Liver (tissue), 3 donors: Measurements from ENCODE around the gene SNAI3.

Experiments used
- CTCF ChIP-seq: fragments of 150-350 bp; IDR thresholded peaks from 2 replicates; pipeline ENCODE4 v1.5.1; 2017; ENCODE audit warnings: improper control_type of control experiment, low read depth, low read length; ENCODE audit not compliant: missing input control
- EGR1 ChIP-seq, 2 donors: IDR thresholded peaks; 2 replicates each; pipeline ENCODE4 v1.6.1; 2016 to 2018; ENCODE audit warnings: antibody characterized with exemption in 2 of 2, low read depth in 2 of 2
- HNF4G ChIP-seq: IDR thresholded peaks from 2 replicates; pipeline ENCODE4 v1.6.1; 2016; ENCODE audit warnings: antibody characterized with exemption
- MAX ChIP-seq: IDR thresholded peaks from 2 replicates; pipeline ENCODE4 v1.6.1; 2016; ENCODE audit warnings: antibody characterized with exemption
- REST ChIP-seq: IDR thresholded peaks from 2 replicates; pipeline ENCODE4 v1.6.1; 2016; ENCODE audit warnings: antibody characterized with exemption, mild to moderate bottlenecking
- TAF1 ChIP-seq: conservative IDR thresholded peaks from 2 replicates; pipeline ENCODE4 v1.6.1; 2016; ENCODE audit warnings: antibody characterized with exemption, mild to moderate bottlenecking
- YY1 ChIP-seq: IDR thresholded peaks from 2 replicates; pipeline ENCODE4 v1.6.1; 2016; ENCODE audit warnings: antibody characterized with exemption, mild to moderate bottlenecking
- donor health status: healthy.
- donor health status: healthy.

- TF ChIP-seq CTCF (no peak), YY1 (no peak), MAX (no peak), REST (no peak), TAF1 (no peak), EGR1 (IDR thresholded peaks at IDR 0.05; ENCODE audit: low read depth in 2 of 2) (no peak), HNF4G (no peak)
These were observed 12.5 kb downstream of the SNAI3 start for GRCh38 chr16:88673716-88674379.
